Coronary artery (tissue), 2 donors: Measurements from ENCODE around the gene ODF2.

Experiments used
- DNase-seq: peaks from one replicate; pipeline ENCODE4 v3.0.0-alpha.2; 2017; ENCODE audit warnings: low spot score
- H3K27ac ChIP-seq, 2 donors: fragments of 200-600 bp; sonication (generic); one replicate each; pipeline ENCODE4 v1.5.1; 2016 to 2019
- H3K4me3 ChIP-seq: fragments of 200-600 bp; sonication (generic); 2 replicates; pipeline ENCODE4 v1.5.1; 2016; ENCODE audit warnings: mild to moderate bottlenecking, moderate library complexity
- TF ChIP-seq, protein P1 (sequence below): fragments of 200-600 bp; sonication (generic); IDR thresholded peaks from one replicate; pipeline ENCODE4 v1.5.1; 2019; ENCODE audit warnings: antibody characterized with exemption

ODF2 gene

DNA sequence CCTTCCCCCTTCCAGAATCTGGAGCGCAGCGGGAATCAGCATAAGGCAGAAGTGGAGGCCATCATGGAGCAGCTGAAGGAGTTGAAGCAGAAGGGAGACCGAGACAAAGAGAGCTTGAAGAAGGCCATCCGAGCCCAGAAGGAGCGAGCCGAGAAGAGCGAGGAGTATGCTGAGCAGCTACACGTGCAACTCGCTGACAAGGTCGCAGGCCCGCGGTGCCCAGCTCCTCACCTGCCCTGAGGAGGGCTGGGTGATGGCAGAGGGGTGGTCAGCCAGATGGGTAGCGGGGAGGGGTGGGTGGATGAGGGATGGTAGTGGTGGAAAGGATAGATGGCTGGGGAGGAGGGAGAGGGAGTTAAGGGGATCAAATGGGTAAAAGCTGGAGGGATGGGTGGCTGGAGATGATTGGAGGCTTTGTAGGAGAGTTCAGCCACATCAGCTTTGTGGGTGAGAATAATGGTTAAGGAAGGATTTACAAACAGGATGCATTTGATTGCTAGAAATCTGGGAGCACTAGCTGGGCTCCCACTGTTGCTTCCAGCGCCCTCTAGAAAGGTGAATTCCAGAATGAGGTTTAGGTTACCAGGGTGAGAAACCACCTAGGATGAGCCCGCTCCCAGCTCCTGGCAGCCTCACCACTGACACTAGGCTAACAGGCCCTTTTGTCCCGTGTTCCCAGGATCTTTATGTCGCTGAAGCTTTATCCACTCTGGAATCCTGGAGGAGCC is 29.0 kb downstream of the ODF2 start:
- Histone ChIP-seq H3K27ac (no peak overlapping the region), H3K4me3 (no peak overlapping the region)
- TF ChIP-seq, protein P1, sequence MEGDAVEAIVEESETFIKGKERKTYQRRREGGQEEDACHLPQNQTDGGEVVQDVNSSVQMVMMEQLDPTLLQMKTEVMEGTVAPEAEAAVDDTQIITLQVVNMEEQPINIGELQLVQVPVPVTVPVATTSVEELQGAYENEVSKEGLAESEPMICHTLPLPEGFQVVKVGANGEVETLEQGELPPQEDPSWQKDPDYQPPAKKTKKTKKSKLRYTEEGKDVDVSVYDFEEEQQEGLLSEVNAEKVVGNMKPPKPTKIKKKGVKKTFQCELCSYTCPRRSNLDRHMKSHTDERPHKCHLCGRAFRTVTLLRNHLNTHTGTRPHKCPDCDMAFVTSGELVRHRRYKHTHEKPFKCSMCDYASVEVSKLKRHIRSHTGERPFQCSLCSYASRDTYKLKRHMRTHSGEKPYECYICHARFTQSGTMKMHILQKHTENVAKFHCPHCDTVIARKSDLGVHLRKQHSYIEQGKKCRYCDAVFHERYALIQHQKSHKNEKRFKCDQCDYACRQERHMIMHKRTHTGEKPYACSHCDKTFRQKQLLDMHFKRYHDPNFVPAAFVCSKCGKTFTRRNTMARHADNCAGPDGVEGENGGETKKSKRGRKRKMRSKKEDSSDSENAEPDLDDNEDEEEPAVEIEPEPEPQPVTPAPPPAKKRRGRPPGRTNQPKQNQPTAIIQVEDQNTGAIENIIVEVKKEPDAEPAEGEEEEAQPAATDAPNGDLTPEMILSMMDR: no peak
- no peak for DNase-seq

DNA sequence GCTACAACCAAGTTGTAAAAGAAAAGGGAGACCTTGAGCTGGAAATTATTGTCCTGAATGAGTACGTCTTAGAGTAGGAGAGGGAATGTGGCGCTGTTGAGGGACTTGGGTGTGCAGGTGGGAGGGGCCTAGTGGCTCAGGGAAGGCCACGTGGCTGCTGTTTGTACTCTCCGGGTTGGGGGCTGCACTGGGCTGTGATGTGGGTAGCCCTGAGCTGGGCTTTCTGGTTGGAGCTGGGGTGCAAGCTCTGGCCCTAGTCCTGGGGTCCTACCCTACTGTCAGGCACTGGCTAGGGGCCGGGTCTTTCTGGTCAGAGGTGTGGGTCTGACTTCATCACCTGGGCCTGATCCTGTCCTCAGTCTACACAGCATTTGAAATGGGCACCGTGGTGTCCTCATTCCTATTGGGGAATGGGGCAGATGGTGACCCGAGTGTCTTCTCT is 29.6 kb downstream of the ODF2 start:
- H3K4me3 ChIP-seq: no peak overlapping the region
- no peak overlapping the region for H3K27ac ChIP-seq
- TF ChIP-seq, protein P1: no peak
- no peak for DNase-seq

DNA sequence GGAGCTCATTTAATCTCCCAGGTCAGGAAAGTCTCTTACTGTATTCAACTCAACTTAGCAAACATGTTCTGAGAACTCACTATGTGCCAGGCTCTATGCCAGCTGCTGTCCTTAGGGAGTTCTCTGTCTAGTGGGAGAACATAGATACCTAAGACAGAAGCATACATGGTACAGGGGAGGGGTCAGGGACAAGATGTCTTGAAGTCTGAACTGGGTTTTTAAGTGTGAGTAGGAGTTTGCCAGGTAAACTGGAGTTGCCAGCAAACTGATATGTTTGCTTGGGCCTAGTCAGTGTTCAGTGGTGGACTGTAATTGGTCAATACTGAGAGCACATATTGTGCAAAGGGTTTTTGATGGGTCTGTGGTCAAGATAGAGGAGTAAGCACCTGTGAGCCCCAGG is 30.4 kb downstream of the ODF2 start:
- TF ChIP-seq, protein P1: no peak
- DNase-seq: no peak
- Histone ChIP-seq H3K4me3 (no peak overlapping the region), H3K27ac (no peak overlapping the region)

DNA sequence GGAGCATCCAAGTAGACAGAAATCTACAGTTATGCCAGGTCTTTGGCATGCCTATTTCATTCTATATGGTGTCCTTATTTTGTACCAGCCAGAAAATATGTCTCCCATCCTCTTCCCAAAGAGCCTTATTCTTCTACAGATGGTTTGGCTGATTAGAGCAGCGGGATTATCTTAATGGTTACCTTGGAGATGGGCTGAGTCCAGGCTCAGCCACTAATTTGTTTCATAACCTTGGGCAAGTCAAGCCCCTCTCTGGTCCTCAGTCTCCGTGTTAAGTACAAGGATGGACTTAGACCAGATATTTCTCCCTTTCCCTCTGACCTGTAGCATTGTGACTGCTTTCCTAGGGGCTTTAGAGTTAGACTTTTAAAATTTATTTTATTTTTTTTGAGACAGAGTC is 37.6 kb downstream of the ODF2 start:
- TF ChIP-seq, protein P1: no peak
- Histone ChIP-seq H3K4me3 (no peak overlapping the region), H3K27ac (no peak overlapping the region)
- DNase-seq: no peak

DNA sequence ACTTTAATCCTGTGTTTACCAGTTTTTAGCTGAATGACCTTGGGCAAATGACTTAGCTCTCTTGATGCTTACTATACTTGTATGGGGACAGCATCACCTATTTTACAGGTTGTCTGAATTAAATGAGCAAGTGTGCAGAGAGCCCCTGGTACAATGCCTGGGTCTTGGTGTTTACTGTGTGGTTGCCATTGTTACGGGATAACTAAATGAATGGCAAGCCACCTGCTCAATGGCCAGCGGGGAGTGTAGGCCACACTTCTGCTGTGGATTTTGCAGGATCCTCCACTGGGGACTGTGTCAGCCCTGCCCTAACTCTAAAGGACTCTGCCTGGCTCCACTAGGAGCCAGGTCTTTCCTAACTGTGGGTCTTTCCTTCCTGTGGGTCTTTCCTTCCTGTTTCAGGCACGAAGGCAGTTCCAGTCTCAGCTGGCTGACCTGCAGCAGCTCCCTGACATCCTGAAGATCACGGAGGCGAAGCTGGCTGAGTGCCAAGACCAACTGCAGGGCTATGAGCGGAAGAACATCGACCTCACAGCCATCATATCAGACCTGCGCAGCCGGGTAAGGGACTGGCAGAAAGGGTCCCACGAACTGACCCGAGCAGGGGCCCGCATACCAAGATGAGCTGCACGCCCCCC is 38.4 kb downstream of the ODF2 start:
- no peak for DNase-seq
- TF ChIP-seq, protein P1: no peak
- Histone ChIP-seq H3K4me3 (no peak overlapping the region), H3K27ac (no peak overlapping the region)

DNA sequence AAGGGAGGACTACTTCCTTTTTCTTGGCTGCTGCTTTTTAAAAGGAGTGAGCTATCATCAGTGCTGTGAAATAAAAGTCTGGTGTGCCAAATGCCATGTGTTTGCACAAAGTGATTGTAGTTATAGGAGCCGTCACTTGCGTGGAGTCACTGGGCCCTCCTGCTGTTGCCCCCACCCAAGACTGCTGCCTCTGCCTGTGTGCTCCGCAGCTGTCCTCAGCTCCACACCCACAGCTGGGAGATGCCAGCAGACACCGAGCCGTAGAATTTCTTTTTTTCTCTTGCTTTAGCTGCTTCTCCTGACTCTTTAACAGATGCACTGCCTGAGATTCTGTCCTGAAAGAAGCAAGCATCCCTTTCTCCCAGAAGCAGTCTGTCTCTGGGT is 38.9 kb downstream of the ODF2 start:
- no peak for DNase-seq
- Histone ChIP-seq H3K27ac (no peak overlapping the region), H3K4me3 (no peak overlapping the region)
- TF ChIP-seq, protein P1: no peak

DNA sequence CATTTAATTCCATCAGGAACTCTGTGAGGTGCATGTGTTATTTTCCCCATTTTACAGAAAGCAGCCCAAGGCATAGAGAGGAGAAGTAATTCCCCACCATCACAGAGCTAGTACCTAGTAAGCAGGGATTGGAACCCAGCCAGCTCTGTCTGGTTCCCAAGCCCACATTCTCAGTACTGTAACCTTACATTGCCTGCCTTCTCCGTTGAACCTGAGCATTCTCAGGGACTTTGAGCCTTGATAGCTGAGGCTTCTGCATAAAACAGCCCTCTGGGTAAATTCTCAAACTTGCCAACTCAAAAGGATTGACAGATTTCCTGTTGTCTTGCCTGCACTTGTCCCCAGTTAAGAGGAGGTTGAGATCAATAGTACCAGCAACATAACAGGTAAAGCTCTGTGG is 39.5 kb downstream of the ODF2 start:
- Histone ChIP-seq H3K27ac (no peak overlapping the region), H3K4me3 (no peak overlapping the region)
- no peak for DNase-seq
- TF ChIP-seq, protein P1: no peak
